GM18870 (cell line): Measurements from ENCODE around the gene ZBTB5.

ENCODE experiments used
- ATAC-seq: cut with Tn5 transposase; IDR thresholded peaks from one replicate; pipeline ENCODE4 v1.9.1; 2021; ENCODE audit warnings: moderate library complexity; ENCODE audit not compliant: unreplicated experiment

Gene ZBTB5

DNA sequence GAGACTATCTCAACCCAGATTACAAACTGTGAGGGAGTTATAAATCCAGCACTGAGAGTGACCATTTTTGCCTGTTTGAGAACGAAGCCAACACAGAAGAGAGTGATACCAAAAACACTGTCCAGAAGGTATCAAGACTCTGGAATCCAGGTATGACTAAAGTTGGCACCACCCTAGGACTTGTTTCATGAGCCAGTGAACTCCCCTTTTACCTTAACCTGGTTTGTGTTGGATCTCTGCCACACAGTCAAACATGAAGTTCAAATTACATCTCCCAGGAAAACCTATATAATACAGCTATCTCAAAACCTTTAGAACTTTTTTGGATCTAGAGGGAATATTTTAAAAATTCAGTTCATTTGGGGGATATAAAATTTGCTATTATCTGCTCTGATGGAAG lies 11.4 kb downstream of the ZBTB5 start:
- no peak for ATAC-seq

DNA sequence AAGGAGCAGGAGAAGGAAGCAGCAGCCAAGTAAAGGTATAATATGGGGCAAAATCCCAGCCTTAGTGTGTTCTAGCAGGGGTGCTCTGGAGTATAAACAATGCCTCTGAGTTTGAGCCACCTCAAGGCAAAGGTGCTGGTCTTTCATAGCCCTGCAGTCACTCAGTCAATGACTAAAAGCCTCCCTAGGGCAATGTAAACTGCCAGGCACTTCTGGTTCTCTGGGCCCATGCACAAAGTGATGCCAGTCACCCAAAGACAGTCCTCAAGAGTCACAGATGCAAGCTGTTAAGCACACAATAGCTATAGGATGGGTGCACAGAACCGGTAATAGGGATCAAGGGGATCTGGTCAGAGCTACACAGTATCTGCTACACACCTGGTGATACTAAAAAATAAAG lies 12.6 kb downstream of the ZBTB5 start:
- ATAC-seq = no peak

DNA sequence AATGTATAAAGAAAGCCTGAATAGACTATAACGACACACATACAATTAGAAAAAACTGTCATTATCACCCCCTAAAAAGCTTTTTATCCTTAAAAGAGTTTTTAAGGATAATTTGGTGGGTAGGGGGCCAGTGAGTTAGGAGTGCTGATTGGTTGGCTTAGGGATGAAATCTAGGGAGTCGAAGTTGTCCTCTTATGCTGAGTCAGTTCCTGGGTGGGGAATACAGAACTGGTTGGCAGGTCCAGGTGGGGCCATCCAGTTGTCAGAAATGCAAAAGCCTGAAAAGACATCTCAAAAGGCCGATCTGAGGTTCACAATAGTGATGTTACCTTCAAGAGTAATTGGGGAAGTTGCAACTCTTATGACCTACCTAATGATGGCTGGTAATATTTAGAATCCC lies 13.6 kb downstream of the ZBTB5 start:
- ATAC-seq = no peak

DNA sequence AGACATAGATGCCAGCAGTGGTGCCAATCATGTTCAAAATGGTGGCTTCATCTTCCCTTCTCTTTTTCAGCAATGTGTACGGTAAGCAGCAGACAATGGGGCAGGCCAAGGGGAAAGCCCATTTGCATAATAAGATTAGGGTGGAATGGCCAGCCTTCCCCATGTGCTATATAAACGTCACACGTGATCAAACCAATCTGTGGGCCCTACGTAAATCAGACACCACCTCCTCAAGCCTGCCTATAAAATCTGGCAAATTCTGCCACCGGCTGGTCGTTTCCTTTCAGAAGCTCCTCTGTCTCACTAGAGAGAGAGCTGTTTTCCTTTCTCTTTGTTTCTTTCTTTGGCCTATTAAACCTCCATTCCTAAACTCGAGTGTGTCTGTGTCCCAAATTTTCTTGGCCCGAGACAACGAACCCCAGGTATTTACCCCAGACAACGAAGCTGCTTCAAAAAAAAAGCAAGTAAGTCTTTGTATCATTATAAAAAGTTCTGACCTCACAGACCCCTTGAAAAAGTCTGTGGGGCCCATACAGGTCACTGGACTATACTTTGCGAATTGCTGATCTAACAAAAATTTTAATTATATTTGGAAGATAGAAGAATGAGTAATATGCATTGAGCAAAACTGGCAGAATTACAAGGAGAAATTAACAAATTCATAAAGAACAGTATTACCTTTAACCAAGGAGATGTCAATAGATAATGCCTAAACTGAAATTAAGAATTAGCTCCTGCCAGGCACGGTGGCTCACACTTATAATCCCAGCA lies 15.2 kb downstream of the ZBTB5 start:
- no peak for ATAC-seq

DNA sequence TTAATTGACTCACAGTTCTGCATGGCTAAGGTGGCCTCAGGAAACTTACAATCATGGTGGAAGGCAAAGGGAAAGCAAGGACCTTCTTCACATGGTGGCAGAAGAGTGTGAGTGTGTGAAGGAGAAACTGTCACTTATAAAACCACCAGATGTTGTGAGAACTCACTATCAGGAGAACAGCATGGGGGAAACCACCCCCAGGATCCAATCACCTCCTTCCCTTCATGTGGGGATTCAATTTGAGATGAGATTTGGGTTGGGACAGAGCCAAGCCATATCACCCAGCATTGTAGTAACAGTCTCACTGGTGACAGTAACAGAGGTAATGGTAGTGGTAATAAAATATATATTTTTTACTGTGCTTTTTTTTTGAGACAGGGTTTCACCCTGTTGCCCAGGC lies 18.1 kb downstream of the ZBTB5 start:
- no peak for ATAC-seq

DNA sequence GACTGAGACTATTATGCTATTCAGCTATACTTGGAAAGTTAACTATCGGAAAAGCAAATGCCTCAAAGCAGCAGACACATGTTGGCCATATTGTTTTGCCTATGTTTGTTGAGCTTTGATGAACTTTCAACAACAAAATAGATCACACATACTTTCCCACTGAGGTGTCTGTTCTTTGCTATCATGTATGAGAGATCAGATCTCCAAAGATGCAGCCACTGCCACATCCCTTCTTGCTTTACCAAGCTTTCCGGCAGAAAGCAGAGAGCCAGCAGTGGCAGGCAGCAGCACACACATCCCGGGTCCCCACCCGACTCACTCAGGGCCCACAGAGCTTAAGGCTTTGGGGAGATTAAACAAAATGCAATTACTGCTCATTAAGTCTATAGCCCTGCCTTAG lies 18.8 kb downstream of the ZBTB5 start:
- ATAC-seq = no peak

DNA sequence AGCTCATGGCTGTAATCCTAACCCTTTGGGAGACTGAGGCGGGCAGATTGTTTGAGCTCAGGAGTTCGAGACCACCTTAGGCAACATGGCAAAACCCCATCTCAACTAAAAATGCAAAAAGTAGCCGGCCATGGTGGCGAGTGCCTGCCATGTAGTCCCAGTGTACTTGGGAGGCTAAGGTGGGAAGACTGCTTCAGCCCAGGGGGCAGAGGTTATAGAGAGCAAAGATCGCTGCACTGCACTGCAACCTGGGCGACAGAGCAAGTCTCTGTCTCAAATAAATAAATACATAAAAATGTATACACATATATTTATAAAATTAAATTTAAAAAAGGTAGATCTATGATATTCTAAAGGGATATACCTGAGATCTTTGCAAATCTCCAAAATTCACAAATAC lies 19.4 kb downstream of the ZBTB5 start:
- ATAC-seq = no peak

DNA sequence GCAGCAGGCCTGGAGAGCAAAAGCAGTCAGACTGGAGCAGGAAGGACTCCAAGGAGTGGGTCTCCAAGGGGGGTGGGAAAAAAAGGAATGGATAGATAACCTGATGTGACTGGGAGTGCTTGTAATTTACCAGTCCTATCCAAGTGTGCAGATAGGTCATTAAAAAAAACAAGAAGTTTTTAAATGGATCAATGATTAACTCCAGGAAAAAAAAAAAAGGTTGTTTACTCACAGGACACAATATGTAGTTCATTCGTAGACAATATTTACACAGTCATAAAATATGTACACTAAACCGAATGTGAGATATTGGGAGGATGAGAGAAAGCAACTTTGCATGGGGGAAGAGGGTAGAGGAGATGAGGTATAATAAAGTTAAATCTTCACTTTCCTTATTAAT lies 20.4 kb downstream of the ZBTB5 start:
- no peak for ATAC-seq

DNA sequence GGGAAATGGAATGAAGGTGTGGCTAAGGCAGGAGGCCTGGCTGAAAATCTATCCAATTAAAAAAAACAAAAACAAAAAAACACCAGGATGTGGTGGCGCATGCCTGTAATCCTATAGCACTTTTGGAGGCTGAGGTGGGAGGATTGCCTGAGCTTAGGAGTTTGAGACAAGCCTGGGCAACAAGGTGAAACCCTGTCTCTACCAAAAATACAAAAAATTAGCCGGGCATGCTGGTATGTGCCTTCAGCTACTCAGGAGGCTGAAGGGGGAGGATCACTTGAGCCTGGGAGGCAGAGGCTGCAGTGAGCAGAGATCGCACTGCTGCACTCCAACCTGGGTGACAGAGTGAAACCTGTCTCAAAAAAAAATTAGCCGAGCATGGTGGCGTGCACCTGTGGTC lies 21.7 kb downstream of the ZBTB5 start:
- ATAC-seq = no peak

DNA sequence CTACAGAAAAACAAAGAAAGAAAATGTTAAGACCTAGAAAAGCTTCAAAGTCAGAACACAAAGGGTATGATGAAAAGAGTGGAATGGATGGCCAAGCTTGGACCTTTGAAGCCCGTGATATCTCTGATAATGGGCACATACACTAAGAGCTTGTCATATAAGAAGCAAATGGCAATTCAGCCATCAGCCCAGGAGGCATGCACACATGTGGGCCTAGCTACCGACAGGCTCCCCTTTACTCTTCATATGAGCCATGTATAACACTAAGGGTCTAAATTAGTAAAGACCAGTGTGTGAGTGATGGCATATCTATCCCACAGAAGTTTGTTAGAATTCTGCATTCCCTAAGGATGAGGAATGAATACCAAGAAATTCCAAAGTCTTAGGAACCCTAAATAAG lies 22.7 kb downstream of the ZBTB5 start:
- ATAC-seq = no peak

DNA sequence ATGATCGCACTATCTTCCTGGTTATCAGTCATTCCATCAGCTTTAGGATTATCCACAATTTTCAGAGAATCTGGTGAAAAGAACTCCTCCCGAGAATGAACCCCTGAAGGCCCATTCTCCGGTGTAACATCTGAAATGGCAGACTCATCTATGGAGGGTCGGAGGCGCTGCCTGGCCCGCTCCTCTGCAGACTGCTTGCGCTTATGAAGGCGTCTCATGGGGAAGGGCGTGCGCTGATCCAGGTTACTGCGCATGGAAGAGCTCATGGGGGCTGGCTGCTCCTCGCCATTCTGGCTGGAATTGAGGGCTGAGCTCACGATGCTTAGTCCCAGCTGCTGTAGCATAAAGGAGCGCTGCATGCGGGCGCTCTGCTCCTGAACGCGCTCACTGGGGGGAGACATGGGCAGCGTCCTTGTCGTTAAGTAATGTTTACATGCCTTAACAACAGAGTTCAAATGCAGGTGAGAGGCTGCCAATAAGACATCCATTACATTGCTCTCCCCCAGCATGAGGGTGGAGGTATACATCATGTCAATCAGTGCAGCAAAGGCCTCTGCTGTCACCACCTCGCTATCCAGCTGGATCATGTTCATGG lies 23.4 kb downstream of the ZBTB5 start:
- no peak for ATAC-seq

DNA sequence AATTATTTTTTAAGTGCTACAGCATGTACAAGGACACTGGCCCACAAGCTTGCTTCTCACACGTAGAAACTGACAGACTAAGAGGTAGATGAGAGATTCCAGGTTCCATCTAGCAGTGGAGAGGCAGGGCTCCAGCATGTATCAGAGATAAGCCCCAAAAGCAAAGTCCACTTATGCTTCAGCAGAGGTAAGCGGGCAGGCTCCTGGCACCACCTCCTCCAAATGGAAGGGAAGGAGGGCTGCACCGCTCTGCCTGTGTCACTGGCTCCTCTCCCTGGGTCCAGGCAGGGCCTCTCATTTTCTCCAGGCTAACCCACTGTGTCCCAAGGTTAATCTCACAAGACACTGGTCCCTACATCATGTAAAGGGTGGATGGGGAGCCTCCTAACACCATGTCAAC lies 26.9 kb downstream of the ZBTB5 start:
- no peak for ATAC-seq

DNA sequence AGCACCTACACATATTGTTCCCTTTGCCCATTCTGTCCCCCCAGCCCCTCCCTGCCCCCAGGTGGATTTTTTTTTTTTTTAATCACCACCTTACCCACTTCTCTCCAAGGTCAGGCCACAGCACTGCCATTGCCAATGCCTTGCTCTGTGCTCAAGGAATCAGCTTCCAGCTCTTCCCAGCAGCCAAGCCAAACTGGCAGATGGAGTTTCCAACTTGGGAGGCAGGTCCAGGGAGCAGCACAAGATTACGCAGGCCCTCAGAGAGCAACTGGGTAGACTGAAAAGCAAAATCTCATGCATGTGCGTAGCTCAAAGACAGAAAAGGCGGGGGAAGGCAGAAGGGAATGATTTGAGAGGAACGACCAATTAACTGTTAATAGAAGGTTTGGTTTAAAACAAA lies 27.6 kb downstream of the ZBTB5 start:
- ATAC-seq = no peak

DNA sequence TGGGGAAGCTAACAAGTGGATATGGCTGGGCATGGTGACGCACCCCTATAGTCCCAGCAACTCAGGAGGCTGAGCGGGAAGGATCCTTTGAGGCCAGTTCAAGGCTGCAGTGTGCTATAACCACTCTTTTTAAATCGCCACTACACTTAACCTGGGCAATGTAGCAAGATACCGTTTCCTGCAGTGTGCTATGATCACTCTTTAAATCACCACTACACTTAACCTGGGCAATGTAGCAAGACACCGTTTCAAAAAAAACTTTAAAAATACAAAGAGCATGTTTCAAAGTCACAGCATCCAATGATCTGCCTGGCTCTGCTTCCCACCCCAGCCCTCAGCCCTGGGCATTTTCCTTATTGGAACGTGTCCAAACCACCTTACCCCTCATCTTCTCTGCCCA lies 28.2 kb downstream of the ZBTB5 start:
- no peak for ATAC-seq

DNA sequence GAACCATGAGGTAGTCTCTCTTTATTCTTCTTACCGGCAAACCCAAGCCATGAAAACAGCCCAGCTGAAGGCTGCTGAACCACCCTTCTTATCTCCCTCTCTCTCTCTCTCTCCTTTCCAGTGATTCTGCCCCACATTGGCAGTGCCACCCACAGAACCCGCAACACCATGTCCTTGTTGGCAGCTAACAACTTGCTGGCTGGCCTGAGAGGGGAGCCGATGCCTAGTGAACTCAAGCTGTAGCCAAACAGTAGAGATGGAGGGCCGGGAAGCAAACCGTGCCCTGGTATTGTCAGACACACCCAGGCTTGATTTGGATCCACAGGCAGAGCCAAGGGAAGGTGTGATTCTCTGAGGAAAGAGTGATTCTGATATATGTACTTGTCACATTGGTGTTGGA lies 28.7 kb downstream of the ZBTB5 start:
- ATAC-seq = no peak

DNA sequence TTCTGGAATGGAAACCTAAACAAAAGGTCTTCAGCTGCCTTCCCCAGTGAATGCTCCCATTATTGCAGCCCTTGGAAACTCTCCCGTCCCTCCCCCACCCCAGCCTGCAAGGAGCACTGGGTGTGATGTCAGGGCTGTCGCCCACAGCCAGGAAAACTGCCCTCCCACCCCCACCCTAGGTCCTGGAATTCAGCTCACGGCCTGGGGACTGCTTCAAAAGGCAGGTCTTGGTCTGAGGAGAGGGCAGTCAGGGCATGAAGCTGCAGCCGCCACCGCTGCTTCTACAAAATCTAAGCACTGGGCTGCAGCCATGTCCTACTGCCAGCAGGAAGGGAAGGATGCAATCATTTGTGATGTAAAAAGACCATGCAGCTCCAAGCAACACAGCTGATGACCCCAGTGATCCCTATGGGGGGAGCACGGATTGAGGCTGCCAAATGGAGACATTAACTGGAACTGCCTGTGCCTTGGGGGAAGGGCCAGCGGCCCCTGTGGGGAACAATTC lies 31.3 kb downstream of the ZBTB5 start:
- ATAC-seq = no peak

DNA sequence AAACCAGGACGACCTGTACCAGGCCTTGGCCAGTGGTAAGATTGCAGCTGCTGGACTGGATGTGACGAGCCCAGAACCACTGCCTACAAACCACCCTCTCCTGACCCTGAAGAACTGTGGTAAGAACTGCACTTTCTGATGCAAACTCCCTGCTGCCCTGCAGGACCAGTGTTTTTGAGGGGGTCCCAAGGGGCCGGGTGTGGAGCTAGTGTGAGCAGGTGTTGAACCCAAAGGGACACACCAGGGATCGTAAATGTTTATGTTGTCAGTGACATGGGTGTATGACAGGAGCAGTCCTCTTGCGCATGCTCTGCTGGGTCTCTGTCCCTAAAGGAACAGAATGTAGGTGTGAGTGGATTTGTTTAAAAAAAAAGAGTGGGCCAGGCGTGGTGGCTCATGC lies 33.2 kb downstream of the ZBTB5 start:
- ATAC-seq = no peak

DNA sequence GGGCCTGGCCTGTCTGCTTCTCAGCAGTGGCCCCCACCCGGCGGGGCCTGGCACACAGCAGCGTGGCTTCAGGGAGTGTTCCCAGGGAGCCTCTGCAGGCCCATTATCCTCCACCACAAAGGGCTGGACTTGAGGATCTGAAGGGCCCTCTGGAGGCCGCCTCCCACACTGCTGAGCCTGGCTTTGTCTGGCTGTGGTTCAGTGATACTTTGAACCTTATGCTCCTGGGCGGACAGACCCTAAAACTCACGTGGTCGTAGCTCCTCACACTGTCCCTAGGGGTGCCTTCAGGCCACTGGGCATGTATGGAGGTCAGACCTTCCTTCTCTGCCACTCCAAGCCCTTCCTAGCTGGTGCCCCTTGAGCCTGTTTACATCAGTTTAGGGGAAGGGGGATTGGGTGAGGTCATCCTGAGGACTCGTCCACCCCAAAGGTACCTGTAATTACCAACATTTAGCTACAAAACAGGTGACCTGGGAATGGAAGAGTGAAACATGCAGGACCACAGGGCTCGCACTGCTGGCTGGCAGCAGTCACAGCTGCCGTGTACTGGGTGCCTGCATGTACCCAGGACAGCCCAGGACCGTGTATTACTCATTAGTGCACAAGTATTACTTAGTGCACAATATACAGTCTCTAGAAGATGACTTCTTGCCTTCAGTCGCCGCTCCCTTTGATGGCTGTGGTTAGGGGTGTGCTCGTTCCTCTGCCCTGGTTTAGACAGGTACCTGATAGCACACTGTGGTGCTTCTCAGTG lies 34.2 kb downstream of the ZBTB5 start:
- ATAC-seq = no peak

DNA sequence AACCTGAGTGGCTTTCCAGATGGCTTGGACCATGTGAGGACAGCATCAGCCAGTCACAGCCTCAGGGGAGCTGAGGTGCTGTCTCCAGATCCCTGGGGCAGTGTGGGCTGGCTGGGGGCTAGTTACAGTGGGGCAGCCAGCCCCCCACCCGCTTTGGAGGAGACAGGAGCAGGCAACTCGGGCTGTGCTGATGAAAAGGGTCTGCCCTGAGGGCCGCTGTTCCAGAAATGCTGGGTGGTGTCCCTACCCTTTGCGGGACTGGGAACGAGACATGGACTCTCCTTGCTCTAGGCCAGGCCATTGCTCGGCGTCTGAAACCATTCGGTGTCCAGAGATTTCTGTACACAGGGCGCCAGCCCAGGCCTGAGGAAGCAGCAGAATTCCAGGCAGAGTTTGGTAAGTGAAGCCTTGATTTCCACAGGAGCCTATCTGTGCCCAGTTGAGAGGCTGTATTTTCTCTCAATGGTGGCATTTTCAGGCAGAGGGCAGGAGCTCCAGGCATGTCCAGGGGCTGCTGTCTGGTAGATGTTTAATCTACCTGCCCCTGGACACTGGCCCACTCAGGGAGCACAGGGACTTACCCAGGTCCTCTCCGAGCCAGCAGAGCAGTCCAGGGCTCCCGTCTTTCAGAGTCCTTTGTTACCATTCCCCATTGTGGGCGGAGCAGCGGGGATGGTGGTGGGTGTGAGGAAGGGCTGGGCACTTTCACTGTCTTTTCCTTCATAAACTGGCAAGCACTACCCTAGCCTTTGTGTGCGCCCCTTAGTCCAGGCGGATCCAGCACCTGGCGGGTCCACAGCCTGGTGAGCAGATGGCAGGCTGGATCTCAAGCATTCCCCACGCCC lies 35.6 kb downstream of the ZBTB5 start:
- ATAC-seq = no peak

DNA sequence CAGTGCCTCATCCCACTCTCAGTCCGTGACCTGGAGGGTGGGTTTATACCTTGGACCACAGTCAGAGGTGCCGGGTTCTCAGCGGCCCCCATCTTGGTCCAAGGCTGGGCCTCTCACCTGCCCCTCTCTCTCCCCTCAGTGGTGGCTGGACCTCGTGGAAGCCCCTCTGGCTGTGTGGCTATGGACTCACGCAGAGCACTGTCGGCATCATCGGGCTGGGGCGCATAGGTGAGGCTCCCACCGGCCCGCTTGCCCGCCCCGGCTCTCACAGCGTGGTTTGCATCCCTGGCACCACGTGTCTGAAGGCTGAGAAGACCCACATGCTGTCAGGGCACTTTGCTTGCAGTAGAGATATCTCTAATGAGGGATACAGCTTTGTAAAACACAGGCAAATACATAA lies 36.9 kb downstream of the ZBTB5 start:
- ATAC-seq = no peak

DNA sequence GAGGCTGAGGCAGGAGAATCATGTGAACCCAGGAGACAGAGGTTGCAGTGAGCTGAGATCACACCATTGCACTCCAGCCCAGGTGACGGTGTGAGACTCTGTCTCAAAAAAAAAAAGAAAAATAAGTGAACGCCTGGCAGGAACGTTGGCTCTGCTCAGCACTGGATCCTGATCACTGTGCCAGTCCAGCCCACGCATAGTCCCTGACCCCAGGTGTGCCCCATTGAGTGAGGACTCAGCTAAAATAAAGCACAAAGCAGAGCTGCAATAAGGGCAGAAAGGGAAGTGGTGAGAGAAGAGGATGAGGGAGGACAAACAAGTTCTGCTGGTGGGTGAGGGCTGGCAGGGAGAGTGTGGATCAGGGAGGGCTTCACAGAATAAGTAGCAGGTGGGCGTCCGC lies 38.4 kb downstream of the ZBTB5 start:
- ATAC-seq = no peak
